H1 (cell line): ENCODE measurements around the gene DIP2C. TPM values are rescaled to one million over a fixed set of nuclear protein-coding genes. Genes with fewer than 3 reads are reported as not detected.

Source experiments
- CTCF ChIA-PET: fragments of 300-600 bp; sonication (Branson Sonifier 250); formaldehyde crosslinking; loops from one replicate; lab custom pipeline; 2021; ENCODE audit not compliant: partially characterized antibody; lab: Charles Lee
- POLR2A ChIA-PET: fragments of 300-600 bp; sonication (Branson Sonifier 250); formaldehyde crosslinking; loops from one replicate; lab custom pipeline; 2021; ENCODE audit warnings: inconsistent platforms; ENCODE audit not compliant: partially characterized antibody; lab: Charles Lee
- DNase-seq, 2 experiments: peaks; one replicate each; pipeline versions ENCODE4 v3.0.0 to v3.0.0-alpha.2; 2010 to 2022; ENCODE audit warnings: low spot score in 2 of 2, low read depth in 1 of 2, mixed read lengths in 1 of 2
- FAIRE-seq: peaks from 2 replicates; lab custom pipeline; 2011; peaks lifted over from hg19 to GRCh38; lab: Jason Lieb, UNC
- H2AFZ ChIP-seq: 2 replicates; pipeline ENCODE4 v1.8.1; 2012; ENCODE audit warnings: low read length, inconsistent platforms
- H2AK5ac ChIP-seq: 2 replicates; pipeline ENCODE4 v1.6.1; 2013; ENCODE audit warnings: low read depth, low read length
- H2BK120ac ChIP-seq: replicated peaks from 2 replicates; pipeline ENCODE3; 2013; ENCODE audit warnings: low read depth, low read length, inconsistent platforms
- H2BK12ac ChIP-seq: 2 replicates; pipeline ENCODE4 v1.6.1; 2013; ENCODE audit warnings: low read depth, low read length
- H2BK15ac ChIP-seq: 2 replicates; pipeline ENCODE4 v1.6.1; 2013; ENCODE audit warnings: low read length
- H2BK20ac ChIP-seq: 2 replicates; pipeline ENCODE4 v1.6.1; 2013; ENCODE audit warnings: low read length
- H2BK5ac ChIP-seq: 2 replicates; pipeline ENCODE4 v1.6.1; 2013; ENCODE audit warnings: low read depth, low read length
- H3K14ac ChIP-seq: 2 replicates; pipeline ENCODE4 v1.6.1; 2013; ENCODE audit warnings: inconsistent platforms; ENCODE audit not compliant: insufficient read length
- H3K18ac ChIP-seq: 2 replicates; pipeline ENCODE4 v1.6.1; 2013; ENCODE audit warnings: low read length; ENCODE audit errors: extremely low read depth
- H3K23ac ChIP-seq: 2 replicates; pipeline ENCODE4 v1.6.1; 2013; ENCODE audit warnings: inconsistent platforms; ENCODE audit not compliant: insufficient read length
- H3K23me2 ChIP-seq: 2 replicates; pipeline ENCODE4 v1.6.1; 2013; ENCODE audit warnings: low read depth, low read length
- H3K27ac ChIP-seq: 2 replicates; pipeline ENCODE4 v1.6.1; 2011; ENCODE audit warnings: low read depth, low read length, inconsistent platforms
- H3K27me3 ChIP-seq, 4 experiments: replicated peaks in 1 of 4; 1 replicate in 1 of 4; 2 replicates in 3 of 4; pipeline versions ENCODE4 v1.6.1 to v1.8.1; 2011 to 2013; ENCODE audit warnings: low read length in 3 of 4, mild to moderate bottlenecking in 3 of 4, inconsistent platforms in 2 of 4, mixed read lengths in 2 of 4, moderate library complexity in 1 of 4; ENCODE audit not compliant: control insufficient read depth in 3 of 4, insufficient read depth in 3 of 4; ENCODE audit errors: extremely low read depth in 1 of 4
- H3K36me3 ChIP-seq, 4 experiments: 2 replicates each; pipeline versions ENCODE4 v1.6.1 to v1.8.1; 2011 to 2013; ENCODE audit warnings: mild to moderate bottlenecking in 4 of 4, low read length in 3 of 4, moderate library complexity in 2 of 4, control low read depth in 1 of 4, inconsistent platforms in 1 of 4; ENCODE audit not compliant: insufficient read depth in 4 of 4, control insufficient read depth in 2 of 4
- H3K4ac ChIP-seq: replicated peaks from 2 replicates; pipeline ENCODE3; 2013; ENCODE audit warnings: low read length, low read depth, mixed read lengths, inconsistent platforms; ENCODE audit not compliant: insufficient read length
- H3K4me1 ChIP-seq, 4 experiments: replicated peaks in 1 of 4; 1 replicate in 1 of 4; 2 replicates in 3 of 4; pipeline versions ENCODE4 v1.6.1 to v1.8.1; 2011 to 2013; ENCODE audit warnings: low read length in 3 of 4, inconsistent platforms in 2 of 4, mixed read lengths in 1 of 4; ENCODE audit not compliant: insufficient read depth in 4 of 4, control insufficient read depth in 3 of 4
- H3K4me2 ChIP-seq, 2 experiments: 2 replicates each; pipeline versions ENCODE4 v1.6.1 to v1.8.1; 2011 to 2013; ENCODE audit warnings: low read depth in 2 of 2, low read length in 2 of 2, control low read depth in 1 of 2, inconsistent platforms in 1 of 2, mild to moderate bottlenecking in 1 of 2; ENCODE audit not compliant: insufficient read depth in 1 of 2
- H3K4me3 ChIP-seq, 4 experiments: fragments of 200-600, 300-600 bp in 1 of 4; sonication (generic), shearing (Covaris generic), sonication (Bioruptor Twin) in 1 of 4; 2 replicates each; pipeline versions ENCODE4 v1.5.1 to v1.8.1; 2011 to 2016; ENCODE audit warnings: low read length in 4 of 4, low read depth in 3 of 4, control low read depth in 2 of 4, inconsistent platforms in 2 of 4, mild to moderate bottlenecking in 2 of 4, mixed read lengths in 1 of 4, moderate library complexity in 1 of 4; ENCODE audit not compliant: insufficient read depth in 2 of 4; ENCODE audit errors: extremely low read depth in 1 of 4
- H3K56ac ChIP-seq: replicated peaks from 2 replicates; pipeline ENCODE3; 2013; ENCODE audit warnings: low read depth, mild to moderate bottlenecking, mixed read lengths, low read length, inconsistent platforms; ENCODE audit not compliant: insufficient read length
- H3K79me1 ChIP-seq: 2 replicates; pipeline ENCODE4 v1.6.1; 2013; ENCODE audit warnings: low read depth, low read length, control low read depth
- H3K79me2 ChIP-seq, 2 experiments: 2 replicates each; pipeline versions ENCODE4 v1.6.1 to v1.8.1; 2012 to 2013; ENCODE audit warnings: low read length in 2 of 2, mild to moderate bottlenecking in 2 of 2, inconsistent platforms in 1 of 2; ENCODE audit not compliant: insufficient read depth in 2 of 2, control insufficient read depth in 1 of 2
- H3K9ac ChIP-seq, 4 experiments: replicated peaks in 1 of 4; 1 replicate in 1 of 4; 2 replicates in 3 of 4; pipeline versions ENCODE4 v1.6.1 to v1.8.1; 2011 to 2013; ENCODE audit warnings: low read depth in 3 of 4, low read length in 3 of 4, control low read depth in 2 of 4, mild to moderate bottlenecking in 2 of 4, moderate library complexity in 2 of 4, inconsistent platforms in 1 of 4; ENCODE audit errors: extremely low read depth in 1 of 4
- H3K9me3 ChIP-seq, 2 experiments: 2 replicates each; pipeline versions ENCODE4 v1.6.1 to v1.8.1; 2012 to 2013; ENCODE audit warnings: mild to moderate bottlenecking in 2 of 2, moderate library complexity in 2 of 2, control low read depth in 1 of 2, inconsistent platforms in 1 of 2, low read depth in 1 of 2, low read length in 1 of 2, mixed read lengths in 1 of 2; ENCODE audit not compliant: insufficient read depth in 2 of 2
- H4K20me1 ChIP-seq, 2 experiments: replicated peaks in 1 of 2; 2 replicates each; pipeline versions ENCODE3 to v1.8.1; 2011 to 2013; ENCODE audit warnings: inconsistent platforms in 2 of 2, low read length in 2 of 2, mild to moderate bottlenecking in 1 of 2; ENCODE audit not compliant: insufficient read depth in 2 of 2, control insufficient read depth in 1 of 2
- H4K5ac ChIP-seq: 2 replicates; pipeline ENCODE4 v1.6.1; 2013; ENCODE audit warnings: low read length, low read depth, mixed read lengths, inconsistent platforms; ENCODE audit not compliant: insufficient read length
- H4K8ac ChIP-seq: 2 replicates; pipeline ENCODE4 v1.8.0; 2013; ENCODE audit warnings: mild to moderate bottlenecking, moderate library complexity, low read length, inconsistent platforms; ENCODE audit not compliant: insufficient read depth; ENCODE audit errors: extremely low read depth
- H4K91ac ChIP-seq: replicated peaks from 2 replicates; pipeline ENCODE3; 2013; ENCODE audit warnings: low read length, mixed read lengths, inconsistent platforms; ENCODE audit not compliant: insufficient read length
- BCL11A ChIP-seq, 2 experiments: IDR thresholded peaks; one replicate each; pipeline ENCODE4 v1.6.1; 2011; ENCODE audit warnings: low read depth in 2 of 2, low read length in 2 of 2, mild to moderate bottlenecking in 2 of 2
- CHD2 ChIP-seq: IDR thresholded peaks from 2 replicates; pipeline ENCODE4 v1.6.1; 2012; ENCODE audit warnings: low read length, improper control_type of control experiment
- FOSL1 ChIP-seq: IDR thresholded peaks from 2 replicates; pipeline ENCODE4 v1.6.1; 2011; ENCODE audit warnings: mild to moderate bottlenecking, low read depth, low read length, moderate library complexity; ENCODE audit not compliant: insufficient read depth
- HDAC6 ChIP-seq: IDR thresholded peaks from one replicate; pipeline ENCODE4 v1.7.1; 2012; ENCODE audit warnings: low read depth, mild to moderate bottlenecking, inconsistent platforms, low read length, moderate library complexity
- POLR2AphosphoS5 ChIP-seq: IDR thresholded peaks from 2 replicates; pipeline ENCODE4 v1.6.1; 2011; ENCODE audit warnings: low read depth, low read length
- SAP30 ChIP-seq: fragments of 300-600 bp; sonication (generic); IDR thresholded peaks from 2 replicates; pipeline ENCODE4 v1.7.1; 2012; ENCODE audit warnings: low read length, moderate library complexity, mild to moderate bottlenecking, inconsistent platforms; ENCODE audit not compliant: insufficient read depth, insufficient replicate concordance
- SRF ChIP-seq: IDR thresholded peaks from 2 replicates; pipeline ENCODE4 v1.6.1; 2011; ENCODE audit warnings: mild to moderate bottlenecking, low read depth, low read length, moderate library complexity
- TAF1 ChIP-seq: IDR thresholded peaks from 2 replicates; pipeline ENCODE4 v1.6.1; 2011; ENCODE audit warnings: mild to moderate bottlenecking, low read depth, low read length
- WGBS, 2 experiments: shearing (Covaris generic) in 1 of 2; methylation state at CpG; one replicate each; pipeline versions ENCODE4 v1.1.6 to v1.1.7; 2013 to 2015; ENCODE audit warnings: low lambda C conversion rate in 2 of 2, mixed read lengths in 2 of 2, inconsistent platforms in 1 of 2, low coverage in 1 of 2, missing lambda C conversion rate in 1 of 2; ENCODE audit not compliant: insufficient replicate concordance in 2 of 2, insufficient coverage in 1 of 2, insufficient read length in 1 of 2; ENCODE audit errors: extremely low coverage in 1 of 2, missing lambda C conversion rate in 1 of 2; 5-methylcytosine and 5-hydroxymethylcytosine counted together
- polyA plus RNA-seq, 7 experiments: library from polyadenylated mRNA; depleted of rRNA in 3 of 7; stranded (reverse) in 5 of 7; unstranded in 2 of 7; fragments of >200 nt in 5 of 7; fragments of 200-250 nt in 2 of 7; gene quantifications; 1 replicate in 5 of 7; 2 replicates in 1 of 7; 4 replicates in 1 of 7; pipeline versions ENCODE4 v1.2.1 to v1.2.3, GENCODE V29; 2011 to 2013; ENCODE audit warnings: missing spikeins in 2 of 7, mixed read lengths in 2 of 7
- total RNA-seq: library from RNA; stranded (reverse); fragmentation: NEBNext Ultra II Directional; extraction: Animal tissue kit (Norgen Biotek cat#: 25700); gene quantifications from 2 replicates; pipeline ENCODE4 v1.2.1, GENCODE V29; 2021
- TF ChIP-seq, protein P1 (sequence below), 3 experiments: IDR thresholded peaks; 1 replicate in 2 of 3; 2 replicates in 1 of 3; pipeline versions ENCODE4 v1.5.1 to v1.6.1; 2011; ENCODE audit warnings: low read length in 3 of 3, mild to moderate bottlenecking in 3 of 3, inconsistent platforms in 2 of 3, low read depth in 1 of 3, moderate library complexity in 1 of 3; ENCODE audit not compliant: insufficient read depth in 1 of 3; ENCODE audit errors: control extremely low read depth in 1 of 3
- TF ChIP-seq, protein P2 (sequence below): IDR thresholded peaks from 2 replicates; pipeline ENCODE4 v1.6.1; 2012; ENCODE audit warnings: inconsistent platforms

Gene DIP2C
- total and polyA plus RNA-seq, 2 of the 8 experiments (the other 6 are each of a cell fraction or from before 2014, with no cell fraction given) = 3.8 to 9.3 TPM

DNA sequence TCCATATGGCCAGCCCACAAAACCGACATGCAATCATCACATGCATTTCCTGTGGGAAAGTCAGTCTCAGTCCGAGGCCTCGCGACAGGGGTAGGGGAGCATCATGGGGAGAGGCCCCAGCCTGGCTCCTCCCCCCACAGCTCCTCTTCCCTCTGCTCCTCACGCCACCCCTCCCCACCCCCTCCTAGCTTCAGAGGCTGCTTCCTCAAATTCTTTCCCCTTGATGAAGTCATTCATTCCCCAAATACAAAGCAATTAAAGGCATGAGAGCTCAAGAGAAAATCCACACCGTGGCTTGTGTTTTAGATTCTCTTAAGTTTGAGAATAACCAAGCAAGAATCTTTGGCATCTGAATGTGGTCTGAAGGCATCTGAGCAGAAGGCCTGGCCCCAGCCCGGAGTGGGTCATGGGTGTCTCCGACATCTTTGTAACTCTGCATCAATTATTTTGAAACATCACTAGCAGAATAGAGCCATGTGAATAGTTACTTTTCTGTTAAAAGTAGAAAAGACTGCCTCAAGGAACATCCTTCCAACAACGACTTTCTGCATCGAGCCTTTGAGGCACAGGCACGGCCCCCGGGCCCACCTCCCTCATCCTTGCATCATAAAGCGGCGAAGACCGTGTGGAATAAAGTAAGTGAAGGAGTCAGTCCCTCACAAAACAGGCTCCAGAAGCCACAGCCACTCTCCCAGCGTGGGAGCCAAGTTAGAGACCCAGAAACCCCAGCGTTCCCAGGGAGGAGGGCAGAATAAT, 90.9 kb downstream of the DIP2C start:
- H3K4me2 ChIP-seq = no peak overlapping the region
- 83% methylated on average over 16 of the region's 17 CpGs; no CpG with 5 or more reads in 1 of the 2 experiments for WGBS, 2 experiments
- H3K4me3 ChIP-seq = no peak overlapping the region
- no peaks in the 10 kb centered on the region for H3K27me3 ChIP-seq
- no peak for FAIRE-seq
- no peak overlapping the region for H3K56ac ChIP-seq
- H2BK15ac ChIP-seq = no peak overlapping the region
- no peak overlapping the region for H3K9ac ChIP-seq
- H3K23me2 ChIP-seq = no peaks in the 10 kb centered on the region
- no peak overlapping the region for H4K5ac ChIP-seq
- no peak overlapping the region for H2BK5ac ChIP-seq
- no peak overlapping the region for H2BK20ac ChIP-seq
- H2AK5ac ChIP-seq = no peak overlapping the region
- CTCF ChIA-PET = no interaction called here
- DNase-seq = peak in 1 of 2 experiments; percentile 43
- peaks cover 0 to 11% of the 10 kb centered on the region in 2 experiments; a peak in 2 of 4 replicates for H3K79me2 ChIP-seq
- peaks cover 2 to 10% of the 10 kb centered on the region in 2 experiments for H4K20me1 ChIP-seq
- no peak overlapping the region for H3K27ac ChIP-seq
- no peak overlapping the region for H2BK12ac ChIP-seq
- no peak overlapping the region for H4K91ac ChIP-seq
- H4K8ac ChIP-seq = no peak overlapping the region
- no peak overlapping the region for H2AFZ ChIP-seq
- H3K36me3 ChIP-seq = no peaks in the 10 kb centered on the region
- H3K14ac ChIP-seq = no peak overlapping the region
- POLR2A ChIA-PET = interaction anchor here (1.3 kb wide), 1 partner anchor 11 kb away, joined by 3 read pairs; no protein-coding TSS in a partner anchor
- no peak overlapping the region for H3K4ac ChIP-seq
- H3K18ac ChIP-seq = no peak overlapping the region
- no peak overlapping the region for H3K23ac ChIP-seq
- H2BK120ac ChIP-seq = no peak overlapping the region
- peaks cover 0 to 8% (median 3%) of the 10 kb centered on the region in 4 experiments; a peak in 4 of 7 replicates for H3K4me1 ChIP-seq
- H3K9me3 ChIP-seq = no peaks in the 10 kb centered on the region
- peaks cover 9% of the 10 kb centered on the region for H3K79me1 ChIP-seq
- TF ChIP-seq CHD2 = no peak
- no peak for TF ChIP-seq SAP30
- no peak for TF ChIP-seq TAF1
- TF ChIP-seq HDAC6 = no peak
- no peak for TF ChIP-seq BCL11A (IDR thresholded peaks at IDR 0.05; ENCODE audit: low read depth in 2 of 2, low read length in 2 of 2)
- TF ChIP-seq, protein P1, sequence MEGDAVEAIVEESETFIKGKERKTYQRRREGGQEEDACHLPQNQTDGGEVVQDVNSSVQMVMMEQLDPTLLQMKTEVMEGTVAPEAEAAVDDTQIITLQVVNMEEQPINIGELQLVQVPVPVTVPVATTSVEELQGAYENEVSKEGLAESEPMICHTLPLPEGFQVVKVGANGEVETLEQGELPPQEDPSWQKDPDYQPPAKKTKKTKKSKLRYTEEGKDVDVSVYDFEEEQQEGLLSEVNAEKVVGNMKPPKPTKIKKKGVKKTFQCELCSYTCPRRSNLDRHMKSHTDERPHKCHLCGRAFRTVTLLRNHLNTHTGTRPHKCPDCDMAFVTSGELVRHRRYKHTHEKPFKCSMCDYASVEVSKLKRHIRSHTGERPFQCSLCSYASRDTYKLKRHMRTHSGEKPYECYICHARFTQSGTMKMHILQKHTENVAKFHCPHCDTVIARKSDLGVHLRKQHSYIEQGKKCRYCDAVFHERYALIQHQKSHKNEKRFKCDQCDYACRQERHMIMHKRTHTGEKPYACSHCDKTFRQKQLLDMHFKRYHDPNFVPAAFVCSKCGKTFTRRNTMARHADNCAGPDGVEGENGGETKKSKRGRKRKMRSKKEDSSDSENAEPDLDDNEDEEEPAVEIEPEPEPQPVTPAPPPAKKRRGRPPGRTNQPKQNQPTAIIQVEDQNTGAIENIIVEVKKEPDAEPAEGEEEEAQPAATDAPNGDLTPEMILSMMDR (IDR thresholded peaks at IDR 0.05; ENCODE audit: control extremely low read depth in 1 of 3, insufficient read depth in 1 of 3, low read depth in 1 of 3, low read length in 3 of 3) = no peak
- TF ChIP-seq, protein P2, sequence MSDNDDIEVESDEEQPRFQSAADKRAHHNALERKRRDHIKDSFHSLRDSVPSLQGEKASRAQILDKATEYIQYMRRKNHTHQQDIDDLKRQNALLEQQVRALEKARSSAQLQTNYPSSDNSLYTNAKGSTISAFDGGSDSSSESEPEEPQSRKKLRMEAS = no peak
- no peak for TF ChIP-seq FOSL1
- no peak for TF ChIP-seq SRF
- TF ChIP-seq POLR2AphosphoS5 = no peak
